Rectal smooth muscle tissue (tissue), 1 donor: ENCODE data around the gene ARHGAP8.
"Not testable (repeated sequence)": the region's sequence is repeated elsewhere in the genome, so short reads cannot be mapped to it uniquely, and the experiment has no call there.

Experiments used
- H3K27ac ChIP-seq: one replicate; pipeline ENCODE4 v1.7.0; 2013; ENCODE audit warnings: low read depth, low read length, inconsistent platforms
- H3K27me3 ChIP-seq: one replicate; pipeline ENCODE4 v1.7.0; 2013; ENCODE audit warnings: low read length; ENCODE audit not compliant: control insufficient read depth, insufficient read depth
- H3K36me3 ChIP-seq: one replicate; pipeline ENCODE4 v1.7.0; 2013; ENCODE audit warnings: low read length; ENCODE audit not compliant: control insufficient read depth, insufficient read depth
- H3K4me1 ChIP-seq: one replicate; pipeline ENCODE4 v1.7.0; 2013; ENCODE audit warnings: low read length; ENCODE audit not compliant: control insufficient read depth, insufficient read depth
- H3K4me3 ChIP-seq: one replicate; pipeline ENCODE4 v1.7.0; 2013; ENCODE audit warnings: low read length
- H3K9ac ChIP-seq: one replicate; pipeline ENCODE4 v1.7.0; 2013; ENCODE audit warnings: low read length

The ARHGAP8 gene

GRCh38 chr22:44839721-44840120 lies 87.3 kb downstream of the ARHGAP8 start:
- Histone ChIP-seq H3K36me3 (no peaks in the 10 kb centered on the region), H3K4me3 (no peak overlapping the region), H3K4me1 (no peaks in the 10 kb centered on the region), H3K27ac (no peak overlapping the region), H3K27me3 (no peaks in the 10 kb centered on the region), H3K9ac (no peak overlapping the region)

- Histone ChIP-seq H3K4me1 (no peaks in the 10 kb centered on the region), H3K27ac (no peak overlapping the region), H3K27me3 (no peaks in the 10 kb centered on the region), H3K9ac (no peak overlapping the region), H3K36me3 (no peaks in the 10 kb centered on the region), H3K4me3 (no peak overlapping the region)
These were observed 88.4 kb downstream of the ARHGAP8 start for GRCh38 chr22:44840611-44841322.

- H3K4me1 ChIP-seq, result no peaks in the 10 kb centered on the region
- H3K4me3 ChIP-seq, result no peak overlapping the region
- H3K27ac ChIP-seq, result no peak overlapping the region
- no peaks in the 10 kb centered on the region for H3K27me3 ChIP-seq
- H3K9ac ChIP-seq, result no peak overlapping the region
- H3K36me3 ChIP-seq, result no peaks in the 10 kb centered on the region
These were observed 90.0 kb downstream of the ARHGAP8 start for GRCh38 chr22:44842417-44842816.

GRCh38 chr22:44845191-44845590 lies 92.8 kb downstream of the ARHGAP8 start:
- Histone ChIP-seq H3K27ac (no peak overlapping the region), H3K27me3 (no peaks in the 10 kb centered on the region), H3K4me1 (no peaks in the 10 kb centered on the region), H3K9ac (no peak overlapping the region), H3K4me3 (no peak overlapping the region), H3K36me3 (no peaks in the 10 kb centered on the region)

- no peaks in the 10 kb centered on the region for H3K27me3 ChIP-seq
- no peak overlapping the region for H3K4me3 ChIP-seq
- no peaks in the 10 kb centered on the region for H3K36me3 ChIP-seq
- H3K27ac ChIP-seq, result no peak overlapping the region
- no peaks in the 10 kb centered on the region for H3K4me1 ChIP-seq
- H3K9ac ChIP-seq, result no peak overlapping the region
These were observed 93.7 kb downstream of the ARHGAP8 start for GRCh38 chr22:44845796-44846720.

- H3K4me1 ChIP-seq, result no peaks in the 10 kb centered on the region
- H3K36me3 ChIP-seq, result no peaks in the 10 kb centered on the region
- H3K27ac ChIP-seq, result no peak overlapping the region
- no peaks in the 10 kb centered on the region for H3K27me3 ChIP-seq
- no peak overlapping the region for H3K9ac ChIP-seq
- no peak overlapping the region for H3K4me3 ChIP-seq
These were observed 94.4 kb downstream of the ARHGAP8 start for GRCh38 chr22:44846726-44847275.

GRCh38 chr22:44847380-44847779 lies 95.0 kb downstream of the ARHGAP8 start:
- no peaks in the 10 kb centered on the region for H3K4me1 ChIP-seq
- no peak overlapping the region for H3K9ac ChIP-seq
- no peaks in the 10 kb centered on the region for H3K36me3 ChIP-seq
- no peak overlapping the region for H3K27ac ChIP-seq
- H3K4me3 ChIP-seq, result no peak overlapping the region
- no peaks in the 10 kb centered on the region for H3K27me3 ChIP-seq

- Histone ChIP-seq H3K4me3 (no peak overlapping the region), H3K27me3 (no peaks in the 10 kb centered on the region), H3K36me3 (no peaks in the 10 kb centered on the region), H3K27ac (no peak overlapping the region), H3K4me1 (no peaks in the 10 kb centered on the region), H3K9ac (no peak overlapping the region)
These were observed 95.5 kb downstream of the ARHGAP8 start for GRCh38 chr22:44847892-44848291.

- Histone ChIP-seq H3K9ac (no peak overlapping the region), H3K4me1 (no peaks in the 10 kb centered on the region), H3K36me3 (no peaks in the 10 kb centered on the region), H3K4me3 (no peak overlapping the region), H3K27me3 (no peaks in the 10 kb centered on the region), H3K27ac (no peak overlapping the region)
These were observed 95.9 kb downstream of the ARHGAP8 start for GRCh38 chr22:44848296-44848741.

GRCh38 chr22:44848791-44849420 lies 96.5 kb downstream of the ARHGAP8 start:
- no peaks in the 10 kb centered on the region for H3K4me1 ChIP-seq
- H3K4me3 ChIP-seq, result no peak overlapping the region

GRCh38 chr22:44850946-44851345 lies 98.6 kb downstream of the ARHGAP8 start:
- Histone ChIP-seq H3K9ac (no peak overlapping the region), H3K27me3 (no peaks in the 10 kb centered on the region), H3K27ac (no peak overlapping the region), H3K36me3 (no peaks in the 10 kb centered on the region), H3K4me3 (no peak overlapping the region), H3K4me1 (no peaks in the 10 kb centered on the region)

More at GRCh38 chr22:44848791-44849420, 96.5 kb downstream of the ARHGAP8 start:
- no peak overlapping the region for H3K9ac ChIP-seq
- no peaks in the 10 kb centered on the region for H3K27me3 ChIP-seq
- no peak overlapping the region for H3K27ac ChIP-seq
- no peaks in the 10 kb centered on the region for H3K36me3 ChIP-seq

- H3K9ac ChIP-seq, H3K27me3 ChIP-seq, H3K27ac ChIP-seq, H3K4me3 ChIP-seq, H3K4me1 ChIP-seq, H3K36me3 ChIP-seq: not testable (repeated sequence)
These were observed 102.3 kb downstream of the ARHGAP8 start for GRCh38 chr22:44854641-44855040.
